ENCODE results near the gene SLC35G2. TPM values are rescaled to one million over a fixed set of nuclear protein-coding genes. Genes with fewer than 3 reads are reported as not detected.
"Not testable (repeated sequence)": the region's sequence is repeated elsewhere in the genome, so short reads cannot be mapped to it uniquely, and the experiment has no call there.

SLC35G2 gene
- total RNA-seq, 2 experiments from 2014 or later: 2.1 to 2.9 TPM

DNA sequence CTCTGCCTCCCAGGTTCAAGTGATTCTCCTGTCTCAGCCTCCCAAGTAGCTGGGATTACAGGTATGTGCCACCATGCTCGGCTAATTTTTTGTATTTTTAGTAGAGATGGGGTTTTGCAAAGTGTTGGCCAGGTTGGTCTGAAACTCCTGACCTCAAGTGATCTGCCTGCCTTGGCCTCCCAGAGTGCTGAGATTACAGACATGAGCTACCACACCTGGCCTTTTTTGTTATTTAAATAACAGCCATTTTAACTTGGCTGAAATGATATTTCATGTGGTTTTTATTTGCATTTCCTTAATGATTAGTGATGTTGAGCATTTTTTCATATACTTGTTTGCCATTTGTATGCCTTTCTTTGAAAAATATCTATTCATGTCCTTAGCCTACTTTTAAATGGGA, 78.2 kb downstream of the SLC35G2 start:
- Mint-ChIP-seq H3K4me1 (ENCODE audit: low read depth) (peaks cover 72% of the 10 kb centered on the region), H3K36me3 (peaks cover 15% of the 10 kb centered on the region)
- DNase-seq; H3K9me3 Mint-ChIP-seq; H3K27me3 Mint-ChIP-seq; H3K27ac Mint-ChIP-seq; H3K4me3 Mint-ChIP-seq; CTCF ChIA-PET; POLR2A ChIA-PET; intact Hi-C loops (cut with micrococcal nuclease): not testable (repeated sequence)

GRCh38 chr3:136898549-136898948, 79.6 kb downstream of the SLC35G2 start:
- CTCF ChIA-PET: interaction anchor here (1.6 kb wide), 1 partner anchor 36 kb away, joined by 5 read pairs; the partner anchor contains the start of gene NCK1
- peaks cover 69% of the 10 kb centered on the region for H3K4me1 Mint-ChIP-seq (ENCODE audit: low read depth)

DNA sequence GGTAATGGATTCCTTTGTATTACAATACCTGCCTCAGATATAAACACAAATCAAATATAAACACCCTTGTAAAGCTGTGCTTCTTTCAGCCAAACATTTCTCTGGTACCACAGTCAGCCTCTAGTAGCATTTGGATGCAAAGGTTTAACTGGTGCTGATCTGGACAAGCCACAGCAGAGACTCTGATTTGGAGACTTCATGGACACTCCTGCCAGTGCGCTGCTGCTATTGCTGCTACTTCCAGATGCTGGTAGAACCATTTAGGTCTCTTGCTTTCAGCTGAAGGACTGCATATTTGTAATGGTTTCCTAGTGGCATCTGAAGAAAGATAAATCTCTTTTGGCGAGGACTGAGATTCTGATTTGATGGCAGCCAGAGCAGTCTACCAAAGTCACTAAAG, 80.0 kb downstream of the SLC35G2 start:
- intact Hi-C loops (cut with micrococcal nuclease): loop anchor here (1.0 to 2.0 kb wide), 2 partner anchors 14 to 22 kb away; no protein-coding TSS in a partner anchor
- Mint-ChIP-seq H3K9me3 (peaks cover 19% of the 10 kb centered on the region), H3K4me3 (no peak overlapping the region), H3K36me3 (peaks cover 26% of the 10 kb centered on the region), H3K27ac (peak overlapping the region; percentile 35), H3K27me3 (no peaks in the 10 kb centered on the region), H3K4me1 (ENCODE audit: low read depth) (peaks cover 65% of the 10 kb centered on the region)
- no peak for DNase-seq
- ChIA-PET CTCF (interaction anchor here (1.2 to 1.6 kb wide), 2 partner anchors 37 to 115 kb away, joined by 3 to 5 read pairs; partner anchors contain the start of gene NCK1), POLR2A (interaction anchor here (0.6 to 1.4 kb wide), 2 partner anchors 146 to 278 kb away, joined by 4 to 5 read pairs; partner anchors contain the start of gene STAG1)

More at GRCh38 chr3:136898549-136898948, 79.6 kb downstream of the SLC35G2 start:
- H3K36me3 Mint-ChIP-seq: peaks cover 22% of the 10 kb centered on the region
- no peak overlapping the region for H3K4me3 Mint-ChIP-seq
- intact Hi-C loops (cut with micrococcal nuclease): loop anchor here (2.0 kb wide), 1 partner anchor 14 kb away; no protein-coding TSS in a partner anchor
- H3K9me3 Mint-ChIP-seq: peaks cover 15% of the 10 kb centered on the region
- H3K27ac Mint-ChIP-seq: peak overlapping the region; percentile 35
- no peak for DNase-seq
- no peaks in the 10 kb centered on the region for H3K27me3 Mint-ChIP-seq
- POLR2A ChIA-PET: interaction anchor here (1.4 kb wide), 1 partner anchor 146 kb away, joined by 5 read pairs; the partner anchor contains the start of gene STAG1

DNA sequence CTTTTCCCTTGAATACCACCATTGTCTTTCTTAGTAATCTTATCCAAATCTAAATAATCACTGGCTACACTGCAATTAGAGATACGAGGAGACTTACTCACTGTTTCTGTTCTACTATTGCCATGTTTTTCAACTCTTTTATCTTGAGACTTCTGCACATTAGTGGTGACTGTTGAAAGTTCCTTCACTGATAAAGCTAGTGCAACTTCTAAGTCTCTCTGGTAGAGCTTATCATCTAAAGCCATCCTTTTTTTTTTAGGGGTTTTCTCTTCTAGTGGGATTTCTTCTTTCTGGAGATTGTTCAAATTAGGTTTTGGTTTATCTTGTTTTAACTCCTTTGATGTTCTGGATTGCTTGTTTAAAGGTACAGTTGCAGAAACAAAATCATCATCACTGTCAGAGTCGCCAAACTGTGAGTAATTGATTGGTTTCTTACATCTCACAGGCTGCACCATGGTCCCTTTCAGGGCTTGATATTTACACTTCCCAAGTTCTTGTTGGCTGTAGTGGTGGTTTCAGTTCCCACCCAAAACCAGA, 80.8 kb downstream of the SLC35G2 start:
- CTCF ChIA-PET: interaction anchor here (1.2 to 1.6 kb wide), 2 partner anchors 37 to 114 kb away, joined by 3 to 5 read pairs; partner anchors contain the start of gene NCK1

DNA sequence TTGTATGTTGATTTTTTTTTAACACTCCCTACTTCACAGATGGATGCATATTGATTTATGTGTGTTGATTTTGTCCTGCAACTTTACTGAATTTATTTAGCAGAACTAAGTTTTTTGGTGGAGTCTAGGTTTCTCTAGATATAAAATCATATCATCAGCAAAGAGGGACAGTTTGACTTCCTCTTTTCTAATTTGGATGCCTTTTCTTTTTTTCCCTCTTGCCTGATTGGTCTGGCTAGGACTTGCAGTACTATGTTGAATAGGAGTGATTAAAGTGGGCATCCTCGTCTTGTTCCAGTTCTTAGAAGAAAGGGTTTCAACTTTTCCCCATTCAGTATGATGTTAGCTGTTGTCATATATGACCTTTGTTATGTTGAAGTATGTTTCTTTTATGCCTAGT, 81.8 kb downstream of the SLC35G2 start:
- H3K4me3 Mint-ChIP-seq; DNase-seq; intact Hi-C loops (cut with micrococcal nuclease); H3K27me3 Mint-ChIP-seq; POLR2A ChIA-PET: not testable (repeated sequence)
- H3K4me1 Mint-ChIP-seq (ENCODE audit: low read depth): peaks cover 60% of the 10 kb centered on the region
- peaks cover 27% of the 10 kb centered on the region for H3K9me3 Mint-ChIP-seq
- CTCF ChIA-PET: interaction anchor here (1.4 kb wide), 1 partner anchor 39 kb away, joined by 3 read pairs; the partner anchor contains the start of gene NCK1
- H3K27ac Mint-ChIP-seq: peak overlapping the region; percentile 13
- peaks cover 36% of the 10 kb centered on the region for H3K36me3 Mint-ChIP-seq

More for the DNA sequence above, 80.8 kb downstream of the SLC35G2 start:
- intact Hi-C loops (cut with micrococcal nuclease): loop anchor here (1.0 to 2.0 kb wide), 2 partner anchors 15 to 22 kb away; no protein-coding TSS in a partner anchor
- POLR2A ChIA-PET: interaction anchor here (0.6 to 1.4 kb wide), 2 partner anchors 147 to 279 kb away, joined by 4 to 5 read pairs; partner anchors contain the start of gene STAG1
- H3K36me3 Mint-ChIP-seq: peaks cover 32% of the 10 kb centered on the region
- peak overlapping the region; percentile 69 for H3K27ac Mint-ChIP-seq
- no peak for DNase-seq
- H3K4me3 Mint-ChIP-seq: peak overlapping the region; percentile 1
- H3K4me1 Mint-ChIP-seq (ENCODE audit: low read depth): peaks cover 59% of the 10 kb centered on the region
- H3K9me3 Mint-ChIP-seq: peaks cover 24% of the 10 kb centered on the region
- H3K27me3 Mint-ChIP-seq: no peaks in the 10 kb centered on the region

GRCh38 chr3:136901391-136901790, 82.5 kb downstream of the SLC35G2 start:
- intact Hi-C loops (cut with micrococcal nuclease): no loop called here
- H3K4me3 Mint-ChIP-seq: no peak overlapping the region
- H3K9me3 Mint-ChIP-seq: peaks cover 30% of the 10 kb centered on the region
- peak overlapping the region; percentile 13 for H3K27ac Mint-ChIP-seq
- no peaks in the 10 kb centered on the region for H3K27me3 Mint-ChIP-seq
- ChIA-PET POLR2A (no interaction called here), CTCF (interaction anchor here (1.4 kb wide), 1 partner anchor 40 kb away, joined by 3 read pairs; the partner anchor contains the start of gene NCK1)
- DNase-seq: no peak
- H3K36me3 Mint-ChIP-seq: peaks cover 39% of the 10 kb centered on the region
- peaks cover 63% of the 10 kb centered on the region for H3K4me1 Mint-ChIP-seq (ENCODE audit: low read depth)

DNA sequence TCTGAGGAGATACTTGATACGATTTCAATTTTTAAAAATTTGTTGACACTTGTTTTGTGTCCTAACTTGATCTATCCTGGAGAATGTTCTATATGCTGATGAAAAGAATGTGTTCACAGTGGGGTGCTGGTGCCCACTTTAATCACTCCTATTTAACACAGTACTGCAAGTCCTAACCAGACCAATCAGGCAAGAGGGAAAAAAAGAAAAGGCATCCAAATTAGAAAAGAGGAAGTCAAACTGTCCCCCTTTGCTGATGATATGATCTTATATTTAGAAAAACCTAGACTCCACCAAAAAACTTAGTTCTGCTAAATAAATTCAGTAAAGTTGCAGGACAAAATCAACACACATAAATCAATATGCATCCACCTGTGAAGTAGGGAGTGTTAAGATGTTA, 83.6 kb downstream of the SLC35G2 start:
- POLR2A ChIA-PET; H3K27me3 Mint-ChIP-seq; CTCF ChIA-PET; H3K4me3 Mint-ChIP-seq; H3K27ac Mint-ChIP-seq; DNase-seq; intact Hi-C loops (cut with micrococcal nuclease): not testable (repeated sequence)
- Mint-ChIP-seq H3K36me3 (peaks cover 39% of the 10 kb centered on the region), H3K9me3 (peaks cover 30% of the 10 kb centered on the region), H3K4me1 (ENCODE audit: low read depth) (peaks cover 67% of the 10 kb centered on the region)

- ChIA-PET CTCF (no interaction called here), POLR2A (no interaction called here)
- Mint-ChIP-seq H3K4me1 (ENCODE audit: low read depth) (peaks cover 70% of the 10 kb centered on the region), H3K4me3 (no peak overlapping the region), H3K9me3 (peaks cover 30% of the 10 kb centered on the region), H3K36me3 (peaks cover 35% of the 10 kb centered on the region), H3K27ac (no peak overlapping the region), H3K27me3 (no peaks in the 10 kb centered on the region)
- no peak for DNase-seq
- intact Hi-C loops (cut with micrococcal nuclease): no loop called here
Observed at GRCh38 chr3:136903899-136904298, 85.0 kb downstream of the SLC35G2 start.

DNA sequence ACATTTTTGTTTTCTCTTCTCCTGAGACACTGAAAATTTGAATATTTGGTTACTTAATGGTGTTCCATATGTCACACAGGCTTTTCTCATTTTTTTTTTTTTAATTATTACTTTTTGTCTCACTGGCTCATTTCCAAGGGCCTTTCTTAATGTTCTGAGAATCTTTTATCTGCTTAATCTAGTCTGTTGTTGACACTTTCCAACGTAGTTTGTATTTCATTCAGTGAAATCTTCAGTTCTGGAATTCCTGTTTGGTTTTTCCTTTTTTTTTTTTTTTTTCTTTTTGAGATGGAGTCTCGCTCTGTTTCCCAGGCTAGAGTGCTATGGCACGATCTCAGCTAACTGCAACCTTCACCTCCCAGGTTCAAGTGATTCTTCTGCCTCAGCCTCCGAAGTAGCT, 85.8 kb downstream of the SLC35G2 start:
- Mint-ChIP-seq H3K9me3 (peaks cover 30% of the 10 kb centered on the region), H3K4me1 (ENCODE audit: low read depth) (peaks cover 70% of the 10 kb centered on the region), H3K4me3 (no peak overlapping the region), H3K27me3 (no peaks in the 10 kb centered on the region), H3K36me3 (peaks cover 35% of the 10 kb centered on the region), H3K27ac (no peak overlapping the region)
- intact Hi-C loops (cut with micrococcal nuclease): no loop called here
- POLR2A ChIA-PET: no interaction called here
- no peak for DNase-seq
- CTCF ChIA-PET: no interaction called here

Other genes with a start within 250 kb of the SLC35G2 start
- gene STAG1, start 66.7 kb upstream of the SLC35G2 start, total RNA-seq: 10 to 100 TPM; 30.6 to 32.3 TPM
- 10 to 100 TPM; 32.3 to 38.0 TPM for gene NCK1, start 43.1 kb downstream of the SLC35G2 start, total RNA-seq
- under 1 TPM; 0.80 to 0.97 TPM for gene IL20RB, start 138.9 kb downstream of the SLC35G2 start, total RNA-seq

Data from activated CD4-positive, alpha-beta memory T cell treated with anti-CD3 and anti-CD28 coated beads for 36 hours (primary cell).